IMR-90 (cell line): ENCODE measurements around the gene ACER1. TPM values are rescaled to one million over a fixed set of nuclear protein-coding genes. Genes with fewer than 3 reads are reported as not detected.

Source experiments
- ATAC-seq: fragments of 200-7000 bp; cut with Tn5 transposase; 2 replicates; pipeline ENCODE4 v1.9.1; 2020; ENCODE audit warnings: low read depth, mild to moderate bottlenecking, moderate library complexity
- BruUV-seq: library from RNA; stranded (reverse); fragments of 400-500 nt; replicated peaks from 2 replicates; lab custom pipeline; 2021; lab: Mats Ljungman, UMichigan
- CTCF ChIA-PET: fragments of 300-600 bp; formaldehyde crosslinking; extraction: SDS; loops from one replicate; lab custom pipeline; 2021; ENCODE audit warnings: antibody characterized with exemption; lab: Yijun Ruan, JAX
- POLR2A ChIA-PET: fragments of 300-600 bp; sonication (Branson Sonifier 250); formaldehyde crosslinking; loops from one replicate; lab custom pipeline; 2022; ENCODE audit warnings: antibody characterized with exemption; ENCODE audit not compliant: unreplicated experiment; lab: Charles Lee
- DNase-seq: peaks from one replicate; pipeline ENCODE4 v3.0.0; 2013
- H2AFZ ChIP-seq: replicated peaks from 2 replicates; pipeline ENCODE3; 2013; ENCODE audit warnings: low read length, mild to moderate bottlenecking; ENCODE audit not compliant: poor library complexity
- H2AK5ac ChIP-seq: 2 replicates; pipeline ENCODE4 v1.6.1; 2013; ENCODE audit warnings: low read depth, low read length, inconsistent platforms
- H2AK9ac ChIP-seq: replicated peaks from 2 replicates; pipeline ENCODE3; 2013; ENCODE audit warnings: mild to moderate bottlenecking, low read depth, low read length, moderate library complexity; ENCODE audit not compliant: poor library complexity
- H2BK120ac ChIP-seq: 2 replicates; pipeline ENCODE4 v1.6.1; 2013; ENCODE audit warnings: low read depth, low read length, inconsistent platforms
- H2BK15ac ChIP-seq: 3 replicates; pipeline ENCODE4 v1.6.1; 2013; ENCODE audit warnings: low read depth, low read length, inconsistent platforms
- H2BK20ac ChIP-seq: 2 replicates; pipeline ENCODE4 v1.6.1; 2013; ENCODE audit warnings: low read depth, mild to moderate bottlenecking, inconsistent platforms, low read length, moderate library complexity
- H2BK5ac ChIP-seq: 2 replicates; pipeline ENCODE4 v1.6.1; 2013; ENCODE audit warnings: mild to moderate bottlenecking, low read depth, low read length, inconsistent platforms; ENCODE audit not compliant: poor library complexity, severe bottlenecking
- H3K14ac ChIP-seq: replicated peaks from 2 replicates; pipeline ENCODE4 v1.6.1; 2013; ENCODE audit warnings: low read depth, low read length, inconsistent platforms
- H3K18ac ChIP-seq: 2 replicates; pipeline ENCODE4 v1.6.1; 2013; ENCODE audit warnings: low read depth, low read length, control low read depth
- H3K23ac ChIP-seq: 2 replicates; pipeline ENCODE4 v1.6.1; 2013; ENCODE audit warnings: low read depth, low read length, inconsistent platforms
- H3K27ac ChIP-seq: 2 replicates; pipeline ENCODE4 v1.5.1; 2013; ENCODE audit warnings: mild to moderate bottlenecking, control low read depth, low read length; ENCODE audit not compliant: insufficient read depth
- H3K27me3 ChIP-seq: 2 replicates; pipeline ENCODE4 v1.6.1; 2013; ENCODE audit warnings: low read length; ENCODE audit not compliant: control insufficient read depth, insufficient read depth
- H3K36me3 ChIP-seq: 2 replicates; pipeline ENCODE4 v1.6.1; 2013; ENCODE audit warnings: low read length, mixed read lengths; ENCODE audit not compliant: control insufficient read depth, insufficient read depth
- H3K4ac ChIP-seq: 2 replicates; pipeline ENCODE4 v1.6.1; 2013; ENCODE audit warnings: low read depth, low read length, inconsistent platforms
- H3K4me1 ChIP-seq: 2 replicates; pipeline ENCODE4 v1.6.1; 2013; ENCODE audit warnings: low read length, mixed read lengths; ENCODE audit not compliant: control insufficient read depth, insufficient read depth
- H3K4me2 ChIP-seq: 2 replicates; pipeline ENCODE4 v1.6.1; 2013; ENCODE audit warnings: low read depth, mild to moderate bottlenecking, control low read depth, low read length, moderate library complexity
- H3K4me3 ChIP-seq: 2 replicates; pipeline ENCODE4 v1.5.1; 2013; ENCODE audit warnings: low read depth, mild to moderate bottlenecking, control low read depth, low read length, moderate library complexity; ENCODE audit not compliant: insufficient read depth
- H3K56ac ChIP-seq: 2 replicates; pipeline ENCODE4 v1.6.1; 2013; ENCODE audit warnings: low read length, inconsistent platforms; ENCODE audit not compliant: insufficient read depth; ENCODE audit errors: extremely low read depth
- H3K79me1 ChIP-seq, 2 experiments: 2 replicates each; pipeline ENCODE4 v1.6.1; 2013; ENCODE audit warnings: low read length in 2 of 2, inconsistent platforms in 1 of 2, low read depth in 1 of 2
- H3K9ac ChIP-seq: 2 replicates; pipeline ENCODE4 v1.6.1; 2013; ENCODE audit warnings: low read depth, low read length, control low read depth
- H3K9me1 ChIP-seq: 2 replicates; pipeline ENCODE4 v1.6.1; 2013; ENCODE audit warnings: low read length, inconsistent platforms; ENCODE audit not compliant: insufficient read depth
- H3K9me3 ChIP-seq: 2 replicates; pipeline ENCODE4 v1.6.1; 2013; ENCODE audit warnings: low read length; ENCODE audit not compliant: control insufficient read depth, insufficient read depth
- H4K20me1 ChIP-seq: 2 replicates; pipeline ENCODE4 v1.6.1; 2013; ENCODE audit warnings: low read length, inconsistent platforms; ENCODE audit not compliant: insufficient read depth
- H4K5ac ChIP-seq: 2 replicates; pipeline ENCODE4 v1.6.1; 2013; ENCODE audit warnings: mild to moderate bottlenecking, low read depth, low read length, control low read depth
- H4K8ac ChIP-seq, 2 experiments: 2 replicates each; pipeline ENCODE4 v1.6.1; 2013; ENCODE audit warnings: low read depth in 2 of 2, low read length in 2 of 2, control low read depth in 1 of 2, inconsistent platforms in 1 of 2
- H4K91ac ChIP-seq: 2 replicates; pipeline ENCODE4 v1.6.1; 2013; ENCODE audit warnings: low read depth, low read length, inconsistent platforms; ENCODE audit not compliant: insufficient read depth
- CEBPB ChIP-seq: IDR thresholded peaks from 2 replicates; pipeline ENCODE4 v1.6.1; 2012; ENCODE audit warnings: low read depth, low read length, improper control_type of control experiment
- CTCF ChIP-seq: conservative IDR thresholded peaks from 2 replicates; pipeline ENCODE4 v1.5.1; 2012; ENCODE audit warnings: mild to moderate bottlenecking, low read depth, low read length, improper control_type of control experiment
- FOS ChIP-seq: fragments of 150-350 bp; IDR thresholded peaks from 2 replicates; pipeline ENCODE4 v1.6.1; 2016; ENCODE audit warnings: low read depth, low read length
- MAFK ChIP-seq: IDR thresholded peaks from 2 replicates; pipeline ENCODE4 v1.6.1; 2012; ENCODE audit warnings: low read depth, low read length, improper control_type of control experiment
- MXI1 ChIP-seq: IDR thresholded peaks from 2 replicates; pipeline ENCODE4 v1.6.1; 2012; ENCODE audit warnings: low read depth, mild to moderate bottlenecking, low read length, moderate library complexity, borderline replicate concordance
- NFE2L2 ChIP-seq: fragments of 150-350 bp; IDR thresholded peaks from 2 replicates; pipeline ENCODE4 v1.6.1; 2016; ENCODE audit warnings: low read depth, mild to moderate bottlenecking, low read length
- RCOR1 ChIP-seq: IDR thresholded peaks from 2 replicates; pipeline ENCODE4 v1.6.1; 2012; ENCODE audit warnings: mild to moderate bottlenecking, low read length, improper control_type of control experiment; ENCODE audit not compliant: insufficient replicate concordance
- RFX5 ChIP-seq: IDR thresholded peaks from 2 replicates; pipeline ENCODE4 v1.8.0; 2012; ENCODE audit warnings: low read depth, mild to moderate bottlenecking, low read length, moderate library complexity
- WGBS, 2 experiments: methylation state at CpG; one replicate each; pipeline versions ENCODE4 v1.1.5 to v1.1.7; 2013; ENCODE audit warnings: missing lambda C conversion rate in 2 of 2; ENCODE audit not compliant: insufficient read length in 1 of 2; ENCODE audit errors: extremely low coverage in 2 of 2; 5-methylcytosine and 5-hydroxymethylcytosine counted together
- dilution Hi-C: fragments of 300-500 bp; cut with HindIII; formaldehyde crosslinking; loops from one replicate; pipeline ENCODE4 v1.14.3; 2018; ENCODE audit warnings: low sequenced_read_pairs; ENCODE audit not compliant: unreplicated experiment
- in situ Hi-C: fragments of 300-500 bp; cut with MboI; formaldehyde crosslinking; loops from 3 replicates; pipeline ENCODE4 v1.14.3; 2019; ENCODE audit warnings: low sequenced_read_pairs, inconsistent platforms, mixed read lengths
- intact Hi-C: fragments of 100-400 bp; cut with micrococcal nuclease; formaldehyde crosslinking; loops from 2 replicates; pipeline ENCODE4 v1.10.0; 2022
- polyA plus RNA-seq, 3 experiments: library from polyadenylated mRNA; depleted of rRNA; stranded (reverse); fragments of >200 nt; gene quantifications; 2 replicates each; pipeline ENCODE4 v1.2.3, GENCODE V29; 2012; ENCODE audit warnings: low replicate concordance in 1 of 3
- total RNA-seq: library from RNA; depleted of rRNA; stranded (reverse); fragments of >200 nt; gene quantifications from 2 replicates; pipeline ENCODE4 v1.2.3, GENCODE V29; 2012

The ACER1 gene
- total and polyA plus RNA-seq, 2 of the 4 experiments (the other 2 are of a cell fraction), result not detected

DNA sequence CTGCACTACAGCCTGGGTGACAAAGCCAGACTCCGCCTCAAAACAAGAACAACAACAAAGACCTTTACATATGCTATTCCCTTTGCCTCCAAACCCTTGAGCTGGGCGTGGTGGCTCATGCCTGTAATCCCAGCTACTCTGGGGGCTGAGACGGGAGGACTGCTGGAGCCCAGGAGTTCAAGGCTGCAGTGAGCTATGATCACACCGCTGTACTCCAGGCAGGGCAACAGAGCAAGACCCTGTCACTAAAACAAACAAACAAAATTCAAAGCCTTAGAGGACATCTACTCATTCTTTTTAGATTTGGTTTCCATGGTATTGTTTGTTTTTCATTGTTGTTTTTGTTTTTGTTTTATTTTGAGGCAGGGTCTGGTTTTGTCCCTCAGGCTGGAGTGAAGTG, 7.8 kb downstream of the ACER1 start:
- Histone ChIP-seq H2BK120ac (no peak overlapping the region), H4K20me1 (no peaks in the 10 kb centered on the region), H2BK20ac (no peak overlapping the region), H3K18ac (no peak overlapping the region), H2AK5ac (no peak overlapping the region), H4K5ac (no peak overlapping the region), H2AFZ (no peak overlapping the region), H3K79me1 (no peaks in the 10 kb centered on the region), H3K4me1 (no peaks in the 10 kb centered on the region), H3K56ac (no peak overlapping the region), H3K4me2 (no peak overlapping the region), H3K27ac (no peak overlapping the region), H3K14ac (no peak overlapping the region), H3K4ac (no peak overlapping the region), H3K9me3 (no peaks in the 10 kb centered on the region), H3K36me3 (no peaks in the 10 kb centered on the region), H4K8ac (no peak overlapping the region), H4K91ac (no peak overlapping the region), H3K9ac (no peak overlapping the region), H3K9me1 (no peaks in the 10 kb centered on the region), H3K27me3 (peaks cover 6% of the 10 kb centered on the region), H3K4me3 (no peak overlapping the region), H2BK5ac (no peak overlapping the region), H2AK9ac (no peak overlapping the region), H2BK15ac (no peak overlapping the region), H3K23ac (no peak overlapping the region)
- ChIA-PET POLR2A (no interaction called here), CTCF (no interaction called here)
- dilution Hi-C loops, result no loop called here
- no CpG with 5 or more reads among the region's 4 CpGs for WGBS, 2 experiments
- intact Hi-C loops, result no loop called here
- TF ChIP-seq MXI1 (no peak), NFE2L2 (no peak), RCOR1 (no peak), MAFK (no peak), CEBPB (no peak), CTCF (no peak), FOS (no peak), RFX5 (no peak)
- in situ Hi-C loops, result no loop called here
- no peak for DNase-seq
- BruUV-seq, result no TSS peak
- ATAC-seq, result no peak
